SW480 (cell line): Measurements from ENCODE around the gene LENG1.
A peak's percentile ranks its signal among the peaks of the same experiment; 100 is the strongest.
"Not testable (repeated sequence)": the region's sequence is repeated elsewhere in the genome, so short reads cannot be mapped to it uniquely, and the experiment has no call there.

Source experiments
- DNase-seq: peaks from one replicate; pipeline ENCODE4 v3.0.0-alpha.2; 2016; ENCODE audit warnings: low spot score

LENG1 gene

GRCh38 chr19:54189735-54190502 lies 30.4 kb upstream of the LENG1 start:
- peak; percentile 100 for DNase-seq

- DNase-seq = no peak
These were observed 29.7 kb upstream of the LENG1 start, which contains the start of gene MBOAT7 for GRCh38 chr19:54189145-54189734. TSS of gene MBOAT7 (minus strand) at chr19:54189580. CDS start at chr19:54188508, 1,072 bp downstream.

- no peak for DNase-seq
These were observed 28.8 kb upstream of the LENG1 start for GRCh38 chr19:54188215-54188871.

GRCh38 chr19:54186934-54187381 lies 27.4 kb upstream of the LENG1 start:
- DNase-seq = no peak

GRCh38 chr19:54186351-54186750 lies 26.8 kb upstream of the LENG1 start:
- DNase-seq = no peak

- no peak for DNase-seq
These were observed 23.9 kb upstream of the LENG1 start for GRCh38 chr19:54183431-54183830.

GRCh38 chr19:54181894-54182293 lies 22.4 kb upstream of the LENG1 start:
- DNase-seq = not testable (repeated sequence)

GRCh38 chr19:54180691-54181091 lies 21.2 kb upstream of the LENG1 start:
- DNase-seq = no peak

GRCh38 chr19:54179921-54180461 lies 20.5 kb upstream of the LENG1 start:
- no peak for DNase-seq

GRCh38 chr19:54179262-54179852 lies 19.8 kb upstream of the LENG1 start:
- no peak for DNase-seq

- DNase-seq = no peak
These were observed 19.2 kb upstream of the LENG1 start for GRCh38 chr19:54178581-54179261.

GRCh38 chr19:54173951-54174834 lies 14.7 kb upstream of the LENG1 start:
- no peak for DNase-seq

- DNase-seq = no peak
These were observed 13.8 kb upstream of the LENG1 start for GRCh38 chr19:54173359-54173699.

GRCh38 chr19:54172471-54173358 lies 13.2 kb upstream of the LENG1 start, which contains the start of gene TMC4:
TSS of gene TMC4 (minus strand) at chr19:54173160. CDS start at chr19:54173117, 43 bp downstream.
- DNase-seq = peak; percentile 96

- DNase-seq = not testable (repeated sequence)
These were observed 12.4 kb upstream of the LENG1 start for GRCh38 chr19:54171736-54172431.

GRCh38 chr19:54169149-54169740 lies 9.7 kb upstream of the LENG1 start:
- no peak for DNase-seq

GRCh38 chr19:54168174-54168917 lies 8.8 kb upstream of the LENG1 start:
- DNase-seq = peak; percentile 84

GRCh38 chr19:54165222-54165621 lies 5.7 kb upstream of the LENG1 start:
- no peak for DNase-seq
